HEK293 (cell line): ENCODE data around the gene OTOP3.
A peak's percentile ranks its signal among the peaks of the same experiment; 100 is the strongest.
"Not testable (repeated sequence)": the region's sequence is repeated elsewhere in the genome, so short reads cannot be mapped to it uniquely, and the experiment has no call there.

Source experiments
- CTCF ChIA-PET: fragments of 350-600 bp; formaldehyde crosslinking; extraction: SDS; loops from one replicate; lab custom pipeline; 2021; ENCODE audit warnings: antibody characterized with exemption; lab: Yijun Ruan, JAX
- POLR2A ChIA-PET: fragments of 300-600 bp; formaldehyde crosslinking; extraction: SDS; loops from one replicate; lab custom pipeline; 2020; ENCODE audit warnings: antibody characterized with exemption, inconsistent platforms; lab: Yijun Ruan, JAX
- H3K27ac ChIP-seq: fragments of 200-500 bp; sonication (Bioruptor generic); 2 replicates; pipeline ENCODE4 v1.5.1; 2014; ENCODE audit warnings: low read depth, low read length, control low read depth, inconsistent platforms; ENCODE audit errors: extremely low read depth
- H3K36me3 ChIP-seq, 2 experiments: fragments of 200-500 bp in 1 of 2; sonication (Bioruptor generic) in 1 of 2; 1 replicate in 1 of 2; 2 replicates in 1 of 2; pipeline ENCODE4 v1.5.1; 2014 to 2017; ENCODE audit warnings: inconsistent platforms in 2 of 2, low read length in 2 of 2; ENCODE audit not compliant: control insufficient read depth in 2 of 2, insufficient read depth in 1 of 2
- H3K4me1 ChIP-seq: fragments of 200-500 bp; sonication (Bioruptor generic); 2 replicates; pipeline ENCODE4 v1.5.1; 2014; ENCODE audit warnings: mild to moderate bottlenecking, low read length, inconsistent platforms; ENCODE audit not compliant: control insufficient read depth, insufficient read depth
- H3K4me3 ChIP-seq: 2 replicates; pipeline ENCODE4 v1.5.1; 2011; ENCODE audit warnings: low read depth, mild to moderate bottlenecking, control low read depth, low read length, moderate library complexity
- H3K9me3 ChIP-seq: fragments of 200-500 bp; sonication (Bioruptor generic); 2 replicates; pipeline ENCODE4 v1.5.1; 2014; ENCODE audit warnings: low read depth, low read length, inconsistent platforms; ENCODE audit not compliant: control insufficient read depth, insufficient read depth
- GLIS2 ChIP-seq: fragments of 450-650 bp; formaldehyde crosslinking; IDR thresholded peaks from 2 replicates; pipeline ENCODE4 v1.5.1; 2016; ENCODE audit warnings: missing biosample characterization, missing genetic modification characterization
- HOXD13 ChIP-seq: sonication (generic); formaldehyde crosslinking; IDR thresholded peaks from 2 replicates; pipeline ENCODE4 v1.8.0; 2022; ENCODE audit warnings: missing genetic modification reagents, borderline replicate concordance
- MYNN ChIP-seq: fragments of 450-650 bp; formaldehyde crosslinking; IDR thresholded peaks from 2 replicates; pipeline ENCODE4 v1.5.1; 2016; ENCODE audit warnings: missing biosample characterization, missing genetic modification characterization, borderline replicate concordance
- PRDM10 ChIP-seq: fragments of 450-650 bp; formaldehyde crosslinking; IDR thresholded peaks from 2 replicates; pipeline ENCODE4 v1.5.1; 2016; ENCODE audit warnings: missing biosample characterization, missing genetic modification characterization
- PRDM6 ChIP-seq: fragments of 450-650 bp; formaldehyde crosslinking; IDR thresholded peaks from 2 replicates; pipeline ENCODE4 v1.5.1; 2017; ENCODE audit warnings: missing biosample characterization, missing genetic modification characterization
- ZBTB26 ChIP-seq: fragments of 450-650 bp; formaldehyde crosslinking; optimal IDR thresholded peaks from 2 replicates; pipeline ENCODE3; 2016; ENCODE audit warnings: missing biosample characterization, mild to moderate bottlenecking, missing genetic modification characterization
- ZIC2 ChIP-seq: fragments of 450-650 bp; formaldehyde crosslinking; IDR thresholded peaks from 2 replicates; pipeline ENCODE4 v1.5.1; 2016; ENCODE audit warnings: missing biosample characterization, missing genetic modification characterization
- ZNF571 ChIP-seq: fragments of 450-650 bp; formaldehyde crosslinking; IDR thresholded peaks from 2 replicates; pipeline ENCODE4 v1.5.0; 2017; ENCODE audit warnings: missing biosample characterization, missing genetic modification characterization
- ZNF658 ChIP-seq: fragments of 450-650 bp; formaldehyde crosslinking; IDR thresholded peaks from 2 replicates; pipeline ENCODE4; 2016; ENCODE audit warnings: missing biosample characterization, missing genetic modification characterization
- ZSCAN16 ChIP-seq: fragments of 450-650 bp; formaldehyde crosslinking; IDR thresholded peaks from 2 replicates; pipeline ENCODE4 v1.5.1; 2016; ENCODE audit warnings: missing biosample characterization, missing genetic modification characterization
- ZSCAN4 ChIP-seq: fragments of 450-650 bp; formaldehyde crosslinking; IDR thresholded peaks from 2 replicates; pipeline ENCODE4 v1.5.1; 2017; ENCODE audit warnings: missing biosample characterization, missing genetic modification characterization

The OTOP3 gene

GRCh38 chr17:74911423-74911822, 24.3 kb upstream of the OTOP3 start:
- H3K9me3 ChIP-seq, POLR2A ChIA-PET, H3K4me3 ChIP-seq, H3K36me3 ChIP-seq, H3K27ac ChIP-seq, H3K4me1 ChIP-seq: not testable (repeated sequence)
- CTCF ChIA-PET = interaction anchor here (0.6 to 0.8 kb wide), 3 partner anchors 10 to 355 kb away, joined by 3 read pairs; partner anchors contain the start of gene USH1G

- CTCF ChIA-PET = interaction anchor here (0.8 to 1.5 kb wide), 2 partner anchors 96 to 125 kb away, joined by 3 to 4 read pairs; partner anchors contain the start of gene MRPL58
- no peak overlapping the region for H3K4me3 ChIP-seq
- POLR2A ChIA-PET = no interaction called here
- peaks cover 0 to 5% of the 10 kb centered on the region in 2 experiments; a peak in 1 of 3 replicates for H3K36me3 ChIP-seq
- no peak overlapping the region for H3K27ac ChIP-seq
- H3K9me3 ChIP-seq = no peaks in the 10 kb centered on the region
- TF ChIP-seq HOXD13 (CRISPR knock-in tag) (no peak), GLIS2 (tag by site-specific recombination) (peak; percentile 36; the same call in 1 of the 2 replicates), ZSCAN16 (no peak), PRDM6 (tag by site-specific recombination) (no peak), ZIC2 (tag by site-specific recombination) (peak; percentile 84)
- no peaks in the 10 kb centered on the region for H3K4me1 ChIP-seq
These were observed 19.4 kb upstream of the OTOP3 start for GRCh38 chr17:74916136-74916850.

- Histone ChIP-seq H3K27ac (no peak overlapping the region), H3K9me3 (no peaks in the 10 kb centered on the region), H3K4me3 (no peak overlapping the region), H3K36me3 (peaks cover 0 to 5% of the 10 kb centered on the region in 2 experiments; a peak in 1 of 3 replicates), H3K4me1 (no peaks in the 10 kb centered on the region)
- POLR2A ChIA-PET = no interaction called here
- TF ChIP-seq ZNF571 (tag by site-specific recombination) (peak; percentile 29; the same call in 1 of the 2 replicates), ZIC2 (tag by site-specific recombination) (0 out of 2 replicates have a peak, but pooled peaks have one; percentile 48), PRDM6 (tag by site-specific recombination) (no peak), ZNF658 (tag by site-specific recombination) (no peak), ZBTB26 (tag by site-specific recombination) (peak; percentile 21), ZSCAN4 (peak; percentile 100)
- CTCF ChIA-PET = interaction anchor here (0.8 to 1.5 kb wide), 2 partner anchors 96 to 126 kb away, joined by 3 to 4 read pairs; partner anchors contain the start of gene MRPL58
These were observed 18.9 kb upstream of the OTOP3 start for GRCh38 chr17:74916851-74917199.

- TF ChIP-seq MYNN (no peak), PRDM10 (tag by site-specific recombination) (peak; percentile 57)
- TF ChIP-seq, all 188 proteins: peak for 1
- Histone ChIP-seq H3K9me3 (no peaks in the 10 kb centered on the region), H3K4me1 (no peaks in the 10 kb centered on the region), H3K36me3 (peaks cover 0 to 5% of the 10 kb centered on the region in 2 experiments; a peak in 1 of 3 replicates), H3K27ac (no peak overlapping the region), H3K4me3 (no peak overlapping the region)
- ChIA-PET CTCF (no interaction called here), POLR2A (no interaction called here)
These were observed 18.3 kb upstream of the OTOP3 start for GRCh38 chr17:74917430-74917829.
